CD1c-positive myeloid dendritic cell (primary cell): Measurements from ENCODE around the gene SOX30.

Experiments used
- DNase-seq: peaks from one replicate; pipeline ENCODE4 v3.0.0-alpha.2; 2016; ENCODE audit errors: extremely low spot score

SOX30 gene

GRCh38 chr5:157607371-157608161 lies 44.7 kb downstream of the SOX30 start:
- peak; percentile 41 for DNase-seq

- no peak for DNase-seq
These were observed 46.2 kb downstream of the SOX30 start for GRCh38 chr5:157606046-157606445.

GRCh38 chr5:157603333-157604190 lies 48.7 kb downstream of the SOX30 start:
- DNase-seq: peak; percentile 90

GRCh38 chr5:157602505-157602904 lies 49.7 kb downstream of the SOX30 start:
- DNase-seq: peak; percentile 78

- no peak for DNase-seq
These were observed 52.0 kb downstream of the SOX30 start for GRCh38 chr5:157600252-157600651.

GRCh38 chr5:157599565-157599964 lies 52.7 kb downstream of the SOX30 start:
- DNase-seq: peak; percentile 75

- no peak for DNase-seq
These were observed 53.8 kb downstream of the SOX30 start for GRCh38 chr5:157598350-157598936.

GRCh38 chr5:157597277-157597676 lies 55.0 kb downstream of the SOX30 start:
- no peak for DNase-seq

- peak; percentile 86 for DNase-seq
These were observed 55.8 kb downstream of the SOX30 start for GRCh38 chr5:157596487-157596886.

- peak; percentile 78 for DNase-seq
These were observed 57.4 kb downstream of the SOX30 start for GRCh38 chr5:157594675-157595459.

- no peak for DNase-seq
These were observed 58.0 kb downstream of the SOX30 start for GRCh38 chr5:157594257-157594656.

GRCh38 chr5:157593052-157593757 lies 59.0 kb downstream of the SOX30 start:
- DNase-seq: no peak

- peak; percentile 45 for DNase-seq
These were observed 59.6 kb downstream of the SOX30 start for GRCh38 chr5:157592594-157592993.

- no peak for DNase-seq
These were observed 61.8 kb downstream of the SOX30 start for GRCh38 chr5:157590478-157590877.

GRCh38 chr5:157584628-157585027 lies 67.6 kb downstream of the SOX30 start:
- DNase-seq: no peak

- DNase-seq: no peak
These were observed 69.3 kb downstream of the SOX30 start for GRCh38 chr5:157582731-157583620.

GRCh38 chr5:157581901-157582300 lies 70.3 kb downstream of the SOX30 start:
- DNase-seq: peak; percentile 93

- DNase-seq: no peak
These were observed 74.0 kb downstream of the SOX30 start for GRCh38 chr5:157578079-157578780.

GRCh38 chr5:157576678-157577077 lies 75.6 kb downstream of the SOX30 start:
- no peak for DNase-seq
